Measurements from ENCODE around the gene GREB1L. TPM values are rescaled to one million over a fixed set of nuclear protein-coding genes. Genes with fewer than 3 reads are reported as not detected.

Gene GREB1L
- total and polyA plus RNA-seq, 2 donors (not counting 3 experiments of a cell fraction or from before 2014, with no cell fraction given), result 0.22 to 0.41 TPM

DNA sequence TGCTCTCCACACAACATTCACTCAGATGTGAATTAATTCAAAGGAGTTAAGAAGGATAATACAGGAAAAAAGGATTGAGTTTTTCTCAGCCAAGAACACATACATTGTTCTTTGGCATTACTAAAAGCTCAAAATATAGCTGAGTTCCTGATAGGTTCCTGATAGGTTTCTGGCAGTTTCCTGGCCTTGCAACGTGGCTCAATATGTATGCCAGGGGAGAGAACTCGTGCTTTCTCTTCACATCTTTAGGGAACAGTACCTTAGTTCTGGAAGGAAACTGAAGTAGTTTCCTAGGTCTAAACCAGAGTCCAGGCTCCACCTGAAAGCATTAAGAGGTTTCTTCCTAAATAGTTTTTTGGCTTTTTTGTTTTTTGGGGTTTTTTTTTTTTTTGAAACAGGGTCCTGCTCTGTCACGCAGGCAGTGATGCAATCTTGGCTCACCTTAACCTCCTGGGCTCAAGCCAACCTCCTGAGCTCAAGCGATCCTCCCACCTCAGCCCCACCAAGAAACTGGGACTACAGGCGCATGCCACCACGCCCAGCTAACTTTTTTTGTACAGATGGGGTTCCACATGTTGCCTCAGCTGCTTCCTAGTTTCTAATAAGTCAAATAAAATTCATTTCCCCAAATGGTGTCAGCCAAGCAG lies 315.7 kb downstream of the GREB1L start:
- no peak overlapping the region for H3K27ac ChIP-seq (ENCODE audit: insufficient read depth, low read depth, low read length)
- no peak overlapping the region for H2AFZ ChIP-seq (ENCODE audit: low read depth, low read length)
- H3K4me3 ChIP-seq (replicated peaks in 1 of 3; ENCODE audit: insufficient read depth in 1 of 3, low read depth in 1 of 3, low read length in 3 of 3), result no peak overlapping the region
- intact Hi-C loops (cut with micrococcal nuclease), result no loop called here
- no peaks in the 10 kb centered on the region for H4K20me1 ChIP-seq (replicated peaks; ENCODE audit: control insufficient read depth, extremely low read depth, insufficient read depth, low read length)
- BruUV-seq (replicated peaks), result no TSS peak
- peak; percentile 3 for DNase-seq (ENCODE audit: low read depth, low spot score)
- ChIA-PET POLR2A (interaction anchor here (0.6 kb wide), 1 partner anchor 1666 kb away, joined by 4 read pairs; no protein-coding TSS in a partner anchor), CTCF (interaction anchor here (1.3 to 1.6 kb wide), 3 partner anchors 8 to 17 kb away, joined by 3 to 5 read pairs (median 4); no protein-coding TSS in a partner anchor)
- peaks cover 2% of the 10 kb centered on the region in 2 experiments for H3K36me3 ChIP-seq (ENCODE audit: control insufficient read depth in 2 of 2, extremely low read depth in 1 of 2, insufficient read depth in 2 of 2, low read length in 2 of 2)
- H3K9me3 ChIP-seq (replicated peaks; ENCODE audit: control insufficient read depth, insufficient read depth, low read length), result no peaks in the 10 kb centered on the region
- dilution Hi-C loops (cut with MboI; ENCODE audit: extremely low pct_ligation_motif_present, low sequenced_read_pairs), result no loop called here
- TF ChIP-seq GATA2 (IDR thresholded peaks at IDR 0.05; ENCODE audit: insufficient read depth, insufficient read length, low read depth, low read length) (no peak), JUN (IDR thresholded peaks at IDR 0.05; ENCODE audit: borderline replicate concordance, insufficient read depth, insufficient read length, low read depth) (no peak)
- TF ChIP-seq, protein P1, sequence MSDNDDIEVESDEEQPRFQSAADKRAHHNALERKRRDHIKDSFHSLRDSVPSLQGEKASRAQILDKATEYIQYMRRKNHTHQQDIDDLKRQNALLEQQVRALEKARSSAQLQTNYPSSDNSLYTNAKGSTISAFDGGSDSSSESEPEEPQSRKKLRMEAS (IDR thresholded peaks at IDR 0.05; ENCODE audit: insufficient read depth, insufficient read length), result no peak
- no peaks in the 10 kb centered on the region for H3K9me1 ChIP-seq (replicated peaks; ENCODE audit: control insufficient read depth, extremely low read depth, insufficient read depth, low read length)
- no peak for FAIRE-seq
- no peaks in the 10 kb centered on the region for H3K27me3 ChIP-seq (ENCODE audit: control insufficient read depth in 2 of 2, insufficient read depth in 2 of 2, low read length in 2 of 2)
- H3K9ac ChIP-seq (replicated peaks; ENCODE audit: extremely low read depth, insufficient read depth, low read length), result no peak overlapping the region
- no peaks in the 10 kb centered on the region for H3K4me1 ChIP-seq (ENCODE audit: control insufficient read depth, extremely low read depth, insufficient read depth, low read length)
- H3K79me2 ChIP-seq (ENCODE audit: control insufficient read depth, insufficient read depth, low read length), result no peaks in the 10 kb centered on the region
- H3K4me2 ChIP-seq (ENCODE audit: insufficient read depth, low read length), result no peak overlapping the region

DNA sequence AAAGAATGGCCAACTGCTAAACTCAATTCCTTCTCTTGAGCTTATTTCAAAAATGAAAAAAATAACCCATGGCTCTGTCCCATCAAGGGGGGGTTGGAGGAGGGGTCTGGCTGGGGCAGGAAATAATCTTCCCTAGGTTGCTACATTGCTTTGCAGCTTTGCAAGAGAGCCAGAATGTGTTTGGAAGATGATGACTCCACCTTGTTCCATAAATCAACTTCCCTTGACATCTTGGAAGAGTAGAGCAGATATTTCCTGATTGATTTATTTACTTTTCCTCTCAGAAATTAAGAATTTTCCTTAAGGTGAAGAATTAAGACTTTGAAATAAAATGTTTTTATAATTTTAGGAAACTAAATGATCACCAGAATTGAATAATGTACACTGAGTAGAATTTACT lies 317.2 kb downstream of the GREB1L start:
- POLR2A ChIA-PET, result no interaction called here
- Histone ChIP-seq H3K4me1 (ENCODE audit: control insufficient read depth, extremely low read depth, insufficient read depth, low read length) (no peaks in the 10 kb centered on the region), H3K9ac (replicated peaks; ENCODE audit: extremely low read depth, insufficient read depth, low read length) (no peak overlapping the region), H2AFZ (ENCODE audit: low read depth, low read length) (no peak overlapping the region), H3K27me3 (ENCODE audit: control insufficient read depth in 2 of 2, insufficient read depth in 2 of 2, low read length in 2 of 2) (no peaks in the 10 kb centered on the region), H3K36me3 (ENCODE audit: control insufficient read depth in 2 of 2, extremely low read depth in 1 of 2, insufficient read depth in 2 of 2, low read length in 2 of 2) (peaks cover 2% of the 10 kb centered on the region in 2 experiments), H4K20me1 (replicated peaks; ENCODE audit: control insufficient read depth, extremely low read depth, insufficient read depth, low read length) (no peaks in the 10 kb centered on the region), H3K9me1 (replicated peaks; ENCODE audit: control insufficient read depth, extremely low read depth, insufficient read depth, low read length) (no peaks in the 10 kb centered on the region), H3K9me3 (replicated peaks; ENCODE audit: control insufficient read depth, insufficient read depth, low read length) (no peaks in the 10 kb centered on the region), H3K4me3 (replicated peaks in 1 of 3; ENCODE audit: insufficient read depth in 1 of 3, low read depth in 1 of 3, low read length in 3 of 3) (no peak overlapping the region), H3K27ac (ENCODE audit: insufficient read depth, low read depth, low read length) (no peak overlapping the region), H3K79me2 (ENCODE audit: control insufficient read depth, insufficient read depth, low read length) (no peaks in the 10 kb centered on the region), H3K4me2 (ENCODE audit: insufficient read depth, low read length) (no peak overlapping the region)
- FAIRE-seq (no peak), DNase-seq (ENCODE audit: low read depth, low spot score) (no peak)
- intact Hi-C loops (cut with micrococcal nuclease) (no loop called here), dilution Hi-C loops (cut with MboI; ENCODE audit: extremely low pct_ligation_motif_present, low sequenced_read_pairs) (no loop called here)
- CTCF ChIA-PET, result no interaction called here
- BruUV-seq (replicated peaks), result no TSS peak
- TF ChIP-seq JUN (IDR thresholded peaks at IDR 0.05; ENCODE audit: borderline replicate concordance, insufficient read depth, insufficient read length, low read depth) (no peak), POLR2A (IDR thresholded peaks at IDR 0.05; ENCODE audit: low read depth, low read length) (no peak), FOS (IDR thresholded peaks at IDR 0.05; ENCODE audit: borderline replicate concordance, insufficient read depth, low read length) (no peak), POLR2AphosphoS5 (IDR thresholded peaks at IDR 0.05; ENCODE audit: insufficient read depth, low read depth, low read length) (no peak), MYC (IDR thresholded peaks at IDR 0.05; ENCODE audit: low read depth, low read length) (no peak), EZH2 (IDR thresholded peaks at IDR 0.05; ENCODE audit: borderline replicate concordance, low read depth, low read length, severe bottlenecking) (no peak), GATA2 (IDR thresholded peaks at IDR 0.05; ENCODE audit: insufficient read depth, insufficient read length, low read depth, low read length) (no peak)
- TF ChIP-seq, protein P2, sequence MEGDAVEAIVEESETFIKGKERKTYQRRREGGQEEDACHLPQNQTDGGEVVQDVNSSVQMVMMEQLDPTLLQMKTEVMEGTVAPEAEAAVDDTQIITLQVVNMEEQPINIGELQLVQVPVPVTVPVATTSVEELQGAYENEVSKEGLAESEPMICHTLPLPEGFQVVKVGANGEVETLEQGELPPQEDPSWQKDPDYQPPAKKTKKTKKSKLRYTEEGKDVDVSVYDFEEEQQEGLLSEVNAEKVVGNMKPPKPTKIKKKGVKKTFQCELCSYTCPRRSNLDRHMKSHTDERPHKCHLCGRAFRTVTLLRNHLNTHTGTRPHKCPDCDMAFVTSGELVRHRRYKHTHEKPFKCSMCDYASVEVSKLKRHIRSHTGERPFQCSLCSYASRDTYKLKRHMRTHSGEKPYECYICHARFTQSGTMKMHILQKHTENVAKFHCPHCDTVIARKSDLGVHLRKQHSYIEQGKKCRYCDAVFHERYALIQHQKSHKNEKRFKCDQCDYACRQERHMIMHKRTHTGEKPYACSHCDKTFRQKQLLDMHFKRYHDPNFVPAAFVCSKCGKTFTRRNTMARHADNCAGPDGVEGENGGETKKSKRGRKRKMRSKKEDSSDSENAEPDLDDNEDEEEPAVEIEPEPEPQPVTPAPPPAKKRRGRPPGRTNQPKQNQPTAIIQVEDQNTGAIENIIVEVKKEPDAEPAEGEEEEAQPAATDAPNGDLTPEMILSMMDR (IDR thresholded peaks at IDR 0.05; ENCODE audit: extremely low read depth in 1 of 2, insufficient read depth in 1 of 2, low read depth in 1 of 2, low read length in 2 of 2), result no peak
- TF ChIP-seq, protein P1 (IDR thresholded peaks at IDR 0.05; ENCODE audit: insufficient read depth, insufficient read length), result no peak
